ENCODE data around the gene HYAL3. TPM values are rescaled to one million over a fixed set of nuclear protein-coding genes. Genes with fewer than 3 reads are reported as not detected.

The HYAL3 gene
- total and polyA plus RNA-seq, 10 of the 15 experiments (the other 5 are each of a cell fraction or from before 2014, with no cell fraction given), result 0.37 to 4.2 (median 2.8) TPM

DNA sequence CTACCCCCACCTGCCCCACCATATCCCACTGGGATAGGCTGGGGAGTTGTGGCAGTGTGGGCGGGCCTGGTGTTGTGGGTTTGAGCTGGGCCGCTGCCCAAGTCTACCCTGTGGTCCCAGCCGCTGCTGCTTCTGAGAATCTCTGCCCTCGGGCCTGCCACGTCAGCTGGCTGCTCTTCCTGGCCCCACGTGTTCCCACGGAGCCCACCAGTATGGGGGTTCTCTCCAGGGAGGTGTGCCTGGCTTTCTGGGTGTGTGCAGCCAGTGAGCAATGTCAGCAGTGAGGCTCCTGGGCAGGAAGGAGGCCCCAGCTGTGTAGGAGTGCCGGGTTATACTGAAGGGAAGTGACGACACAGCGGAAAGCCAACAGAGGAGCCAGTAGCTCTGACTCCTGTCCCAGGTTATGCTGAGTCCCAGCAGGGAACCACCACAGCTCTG is 52.7 kb downstream of the HYAL3 start (continued):
- TF ChIP-seq, protein P1, sequence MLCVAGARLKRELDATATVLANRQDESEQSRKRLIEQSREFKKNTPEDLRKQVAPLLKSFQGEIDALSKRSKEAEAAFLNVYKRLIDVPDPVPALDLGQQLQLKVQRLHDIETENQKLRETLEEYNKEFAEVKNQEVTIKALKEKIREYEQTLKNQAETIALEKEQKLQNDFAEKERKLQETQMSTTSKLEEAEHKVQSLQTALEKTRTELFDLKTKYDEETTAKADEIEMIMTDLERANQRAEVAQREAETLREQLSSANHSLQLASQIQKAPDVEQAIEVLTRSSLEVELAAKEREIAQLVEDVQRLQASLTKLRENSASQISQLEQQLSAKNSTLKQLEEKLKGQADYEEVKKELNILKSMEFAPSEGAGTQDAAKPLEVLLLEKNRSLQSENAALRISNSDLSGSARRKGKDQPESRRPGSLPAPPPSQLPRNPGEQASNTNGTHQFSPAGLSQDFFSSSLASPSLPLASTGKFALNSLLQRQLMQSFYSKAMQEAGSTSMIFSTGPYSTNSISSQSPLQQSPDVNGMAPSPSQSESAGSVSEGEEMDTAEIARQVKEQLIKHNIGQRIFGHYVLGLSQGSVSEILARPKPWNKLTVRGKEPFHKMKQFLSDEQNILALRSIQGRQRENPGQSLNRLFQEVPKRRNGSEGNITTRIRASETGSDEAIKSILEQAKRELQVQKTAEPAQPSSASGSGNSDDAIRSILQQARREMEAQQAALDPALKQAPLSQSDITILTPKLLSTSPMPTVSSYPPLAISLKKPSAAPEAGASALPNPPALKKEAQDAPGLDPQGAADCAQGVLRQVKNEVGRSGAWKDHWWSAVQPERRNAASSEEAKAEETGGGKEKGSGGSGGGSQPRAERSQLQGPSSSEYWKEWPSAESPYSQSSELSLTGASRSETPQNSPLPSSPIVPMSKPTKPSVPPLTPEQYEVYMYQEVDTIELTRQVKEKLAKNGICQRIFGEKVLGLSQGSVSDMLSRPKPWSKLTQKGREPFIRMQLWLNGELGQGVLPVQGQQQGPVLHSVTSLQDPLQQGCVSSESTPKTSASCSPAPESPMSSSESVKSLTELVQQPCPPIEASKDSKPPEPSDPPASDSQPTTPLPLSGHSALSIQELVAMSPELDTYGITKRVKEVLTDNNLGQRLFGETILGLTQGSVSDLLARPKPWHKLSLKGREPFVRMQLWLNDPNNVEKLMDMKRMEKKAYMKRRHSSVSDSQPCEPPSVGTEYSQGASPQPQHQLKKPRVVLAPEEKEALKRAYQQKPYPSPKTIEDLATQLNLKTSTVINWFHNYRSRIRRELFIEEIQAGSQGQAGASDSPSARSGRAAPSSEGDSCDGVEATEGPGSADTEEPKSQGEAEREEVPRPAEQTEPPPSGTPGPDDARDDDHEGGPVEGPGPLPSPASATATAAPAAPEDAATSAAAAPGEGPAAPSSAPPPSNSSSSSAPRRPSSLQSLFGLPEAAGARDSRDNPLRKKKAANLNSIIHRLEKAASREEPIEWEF (IDR thresholded peaks at IDR 0.05; ENCODE audit: insufficient replicate concordance, low read depth, low read length), result no peak
- TF ChIP-seq, protein P2, sequence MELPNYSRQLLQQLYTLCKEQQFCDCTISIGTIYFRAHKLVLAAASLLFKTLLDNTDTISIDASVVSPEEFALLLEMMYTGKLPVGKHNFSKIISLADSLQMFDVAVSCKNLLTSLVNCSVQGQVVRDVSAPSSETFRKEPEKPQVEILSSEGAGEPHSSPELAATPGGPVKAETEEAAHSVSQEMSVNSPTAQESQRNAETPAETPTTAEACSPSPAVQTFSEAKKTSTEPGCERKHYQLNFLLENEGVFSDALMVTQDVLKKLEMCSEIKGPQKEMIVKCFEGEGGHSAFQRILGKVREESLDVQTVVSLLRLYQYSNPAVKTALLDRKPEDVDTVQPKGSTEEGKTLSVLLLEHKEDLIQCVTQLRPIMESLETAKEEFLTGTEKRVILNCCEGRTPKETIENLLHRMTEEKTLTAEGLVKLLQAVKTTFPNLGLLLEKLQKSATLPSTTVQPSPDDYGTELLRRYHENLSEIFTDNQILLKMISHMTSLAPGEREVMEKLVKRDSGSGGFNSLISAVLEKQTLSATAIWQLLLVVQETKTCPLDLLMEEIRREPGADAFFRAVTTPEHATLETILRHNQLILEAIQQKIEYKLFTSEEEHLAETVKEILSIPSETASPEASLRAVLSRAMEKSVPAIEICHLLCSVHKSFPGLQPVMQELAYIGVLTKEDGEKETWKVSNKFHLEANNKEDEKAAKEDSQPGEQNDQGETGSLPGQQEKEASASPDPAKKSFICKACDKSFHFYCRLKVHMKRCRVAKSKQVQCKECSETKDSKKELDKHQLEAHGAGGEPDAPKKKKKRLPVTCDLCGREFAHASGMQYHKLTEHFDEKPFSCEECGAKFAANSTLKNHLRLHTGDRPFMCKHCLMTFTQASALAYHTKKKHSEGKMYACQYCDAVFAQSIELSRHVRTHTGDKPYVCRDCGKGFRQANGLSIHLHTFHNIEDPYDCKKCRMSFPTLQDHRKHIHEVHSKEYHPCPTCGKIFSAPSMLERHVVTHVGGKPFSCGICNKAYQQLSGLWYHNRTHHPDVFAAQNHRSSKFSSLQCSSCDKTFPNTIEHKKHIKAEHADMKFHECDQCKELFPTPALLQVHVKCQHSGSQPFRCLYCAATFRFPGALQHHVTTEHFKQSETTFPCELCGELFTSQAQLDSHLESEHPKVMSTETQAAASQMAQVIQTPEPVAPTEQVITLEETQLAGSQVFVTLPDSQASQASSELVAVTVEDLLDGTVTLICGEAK (IDR thresholded peaks at IDR 0.05; ENCODE audit: borderline replicate concordance), result peak; percentile 66
- TF ChIP-seq RUNX3 (IDR thresholded peaks at IDR 0.05; ENCODE audit: low read length), result no peak
- no peak for TF ChIP-seq CHD4 (IDR thresholded peaks at IDR 0.05)
- TF ChIP-seq DPF2 (IDR thresholded peaks at IDR 0.05), result 0 out of 2 replicates have a peak, but pooled peaks have one; percentile 14
- TF ChIP-seq CHD2 (IDR thresholded peaks at IDR 0.05; ENCODE audit: borderline replicate concordance, low read depth, low read length), result no peak
- TF ChIP-seq NR2F1 (conservative IDR thresholded peaks at IDR 0.05), result no peak
- no peak for TF ChIP-seq ZNF24 (IDR thresholded peaks at IDR 0.05)

Data from GM12878 (cell line).